Left forelimb (tissue), 1 donor: ENCODE measurements around the gene METTL18.

ENCODE experiments used
- DNase-seq: peaks from one replicate; pipeline ENCODE4 v3.0.0-alpha.2; 2018; ENCODE audit warnings: low spot score

The METTL18 gene

DNA sequence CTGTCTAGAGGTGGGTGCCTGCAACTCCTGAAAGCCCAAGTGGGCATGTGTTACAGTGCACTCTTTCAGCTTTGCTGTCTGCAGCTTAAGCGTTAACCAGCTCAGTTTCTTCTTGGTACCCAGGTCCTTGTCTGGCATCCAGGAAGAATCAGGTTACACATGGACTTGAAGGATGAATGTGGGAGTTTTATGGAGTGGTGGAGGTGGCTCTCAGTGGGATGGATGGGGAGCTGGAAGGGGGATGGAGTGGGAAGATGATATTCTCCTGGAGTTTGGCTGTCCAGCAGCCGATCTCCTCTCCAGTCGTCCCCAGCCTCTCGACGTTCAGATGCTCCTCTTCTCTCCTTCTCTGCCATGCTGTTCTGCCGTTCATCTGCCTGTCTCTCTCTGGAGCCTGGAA is 9.4 kb downstream of the METTL18 start:
- no peak for DNase-seq

DNA sequence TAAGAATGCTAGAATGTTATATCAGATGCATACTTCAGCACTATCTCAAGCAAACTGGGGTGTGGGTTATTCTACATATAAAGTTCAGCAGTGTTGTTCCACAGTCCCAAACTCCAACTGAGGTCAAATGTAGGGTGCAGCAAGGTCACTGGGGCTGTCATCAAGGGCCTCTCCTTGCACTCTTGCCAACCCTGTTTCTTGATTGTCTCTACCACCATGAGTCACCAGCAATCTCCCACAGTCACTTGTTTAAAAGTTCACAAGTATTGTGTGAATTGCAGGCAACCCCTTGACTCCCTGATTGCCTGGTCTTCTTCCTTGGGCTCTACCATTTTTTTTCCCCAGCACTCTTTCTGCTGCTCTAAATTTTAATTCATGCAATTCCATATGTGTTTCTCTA is 10.6 kb downstream of the METTL18 start:
- DNase-seq = no peak

DNA sequence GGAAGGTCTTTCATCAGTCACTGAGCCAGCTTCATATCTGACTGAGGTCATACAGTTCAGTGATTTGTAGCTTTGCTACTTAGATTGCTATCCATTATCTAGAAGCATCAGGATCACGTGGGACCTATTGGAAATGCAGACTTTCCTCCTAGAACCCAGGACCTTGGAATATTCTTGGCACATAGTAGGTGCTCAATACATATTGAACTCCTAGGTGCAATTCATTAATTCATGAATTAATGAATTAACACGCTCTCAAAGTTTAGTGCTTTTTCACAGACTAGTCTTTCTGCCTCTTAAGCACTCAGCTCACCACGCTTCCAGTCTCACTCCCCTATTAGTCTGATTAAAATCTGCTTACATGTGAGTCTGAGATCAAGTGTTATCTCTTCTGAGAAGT is 12.1 kb downstream of the METTL18 start:
- DNase-seq = no peak

DNA sequence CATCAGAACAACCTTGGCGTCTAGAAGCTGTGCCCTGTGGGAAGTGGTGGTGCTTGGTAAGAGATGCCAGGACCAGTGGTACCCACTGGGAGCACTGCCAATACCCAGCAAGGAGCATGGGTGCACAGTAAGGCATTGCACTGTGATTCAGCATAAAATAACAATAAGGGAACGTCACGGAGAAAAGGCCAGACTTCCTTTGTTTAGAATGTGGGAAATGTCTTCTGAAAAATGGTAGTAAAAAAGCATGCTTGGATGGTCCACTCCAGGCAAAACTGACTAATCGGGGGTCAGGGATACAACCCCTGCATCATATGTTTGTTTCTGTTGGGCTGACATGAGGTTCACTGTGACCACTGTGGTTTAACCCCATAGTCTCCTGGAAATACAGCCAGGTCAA is 14.7 kb downstream of the METTL18 start:
- DNase-seq = no peak

DNA sequence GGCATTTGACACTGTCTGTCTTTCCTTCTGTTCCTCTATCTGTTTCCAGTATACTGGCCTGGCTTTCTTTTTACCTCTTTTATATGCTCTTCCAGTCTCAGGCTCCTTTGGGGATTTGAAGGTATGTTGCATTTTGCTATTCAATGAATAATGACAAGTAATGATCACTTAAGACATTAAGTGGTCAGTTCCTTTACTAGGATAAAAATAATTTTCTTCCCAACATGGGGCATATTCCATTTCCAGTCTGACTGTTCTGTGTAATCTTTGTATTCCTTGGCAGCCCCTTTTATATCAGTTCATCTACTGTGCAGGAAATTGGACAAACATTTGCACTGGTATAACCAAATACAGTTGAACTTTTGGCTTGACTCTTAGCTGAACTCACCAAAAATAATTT is 15.6 kb downstream of the METTL18 start:
- DNase-seq = no peak

DNA sequence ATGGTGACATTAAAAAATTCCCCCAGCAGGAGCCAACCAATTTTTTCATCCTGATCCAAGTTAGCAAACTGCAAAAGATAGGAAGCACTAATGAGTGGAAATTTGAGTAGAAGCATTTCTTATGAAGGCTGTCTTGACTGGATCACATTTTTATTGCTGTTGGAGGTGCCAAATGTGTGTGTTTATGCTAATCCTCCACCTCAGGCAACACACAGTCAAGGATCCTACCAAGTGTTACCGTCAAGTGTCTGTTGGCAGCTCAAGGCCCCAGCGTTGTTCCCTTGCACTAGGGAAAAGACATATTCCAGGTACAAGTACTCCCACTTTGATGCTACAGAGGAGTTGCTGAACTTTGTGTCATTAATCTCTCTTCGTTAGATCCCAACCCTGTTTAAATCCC is 18.3 kb downstream of the METTL18 start:
- no peak for DNase-seq

DNA sequence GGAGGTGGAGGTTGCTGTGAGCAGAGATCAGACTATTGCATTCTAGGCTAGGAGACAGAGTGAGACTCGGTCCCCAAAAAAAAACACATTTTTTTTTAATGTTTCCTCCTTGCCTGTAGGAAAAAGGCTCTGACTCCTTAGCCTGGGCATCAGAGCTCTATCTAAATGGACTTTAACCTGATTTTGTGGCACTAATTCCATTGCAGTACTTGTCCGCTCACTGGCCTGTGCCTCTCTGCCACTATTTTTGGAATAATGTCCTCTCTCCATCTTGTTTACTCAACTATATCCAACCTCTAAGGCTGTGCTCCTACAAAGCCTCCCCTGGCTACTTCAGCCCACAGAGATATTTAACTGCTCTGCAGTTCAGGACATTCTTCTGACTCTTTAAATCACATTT is 26.5 kb downstream of the METTL18 start:
- no peak for DNase-seq

DNA sequence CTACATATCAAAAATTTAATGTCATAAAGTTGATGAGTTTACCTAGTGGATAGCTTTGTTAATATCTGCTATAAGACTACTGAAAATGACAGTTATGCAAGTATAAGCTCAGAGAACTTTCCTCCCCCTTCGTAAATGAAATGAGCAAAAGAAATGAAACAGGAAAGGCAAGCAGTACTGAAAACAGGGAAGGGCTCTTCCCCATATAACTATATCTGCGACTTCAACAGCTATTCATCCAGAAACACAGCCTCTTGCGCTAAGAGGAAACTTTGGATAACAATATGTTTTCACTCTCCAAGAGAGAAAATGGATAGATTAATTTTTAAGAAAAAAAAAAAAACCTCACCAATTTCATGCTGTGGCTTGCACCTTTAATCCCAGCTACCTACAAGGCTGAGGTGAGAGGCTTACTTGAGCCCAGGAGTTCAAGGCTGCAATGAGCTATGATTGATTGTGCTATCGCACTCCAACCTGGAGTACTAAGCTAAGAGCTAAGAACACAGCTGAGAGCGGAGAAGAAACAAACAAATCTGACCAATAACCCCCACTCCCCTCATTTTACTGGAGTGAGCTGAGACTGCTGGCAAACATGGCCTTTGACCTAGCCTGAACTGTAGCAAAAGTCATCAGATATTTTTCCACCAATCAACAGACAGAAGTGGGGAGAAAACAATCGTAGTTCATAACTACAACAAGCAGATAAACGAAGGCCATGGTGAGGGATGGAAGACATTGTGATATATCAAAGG is 29.0 kb downstream of the METTL18 start:
- no peak for DNase-seq

DNA sequence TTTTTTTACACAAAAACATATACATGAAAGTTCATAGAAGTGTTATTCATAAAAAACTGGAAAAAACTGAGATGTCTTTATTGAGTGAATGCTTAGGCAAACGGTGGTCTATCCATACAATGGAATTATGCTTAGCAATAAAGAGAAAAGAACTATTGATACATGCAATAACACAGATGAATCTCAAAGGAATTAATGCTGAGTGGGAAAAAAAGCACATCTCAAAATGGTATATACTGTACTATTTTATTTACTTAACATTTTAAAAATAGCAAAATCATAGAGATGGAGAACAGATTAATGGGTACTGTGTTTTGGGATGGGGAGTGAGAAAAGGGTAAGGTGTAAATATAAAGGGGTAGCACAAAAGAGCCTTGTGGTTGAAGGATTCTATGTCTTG is 29.8 kb downstream of the METTL18 start:
- DNase-seq = no peak

DNA sequence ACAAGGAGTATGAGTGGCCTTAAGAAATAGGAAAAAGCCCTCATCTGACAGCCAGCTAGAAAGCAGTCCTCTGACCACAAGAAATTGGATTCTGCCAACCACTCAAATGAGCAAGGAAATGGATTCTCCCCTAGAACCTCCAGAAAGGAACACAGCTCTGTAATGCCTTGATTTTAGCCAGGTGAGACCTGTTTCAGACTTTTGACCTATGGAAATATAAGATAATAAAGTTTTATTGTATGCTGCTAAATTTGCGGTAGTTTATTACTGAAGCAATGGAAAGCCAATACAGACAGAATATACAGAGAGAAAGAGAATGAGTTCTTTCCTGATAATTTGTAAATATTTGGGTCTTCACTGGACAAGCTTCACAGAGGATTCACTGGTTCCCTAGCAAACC is 32.0 kb downstream of the METTL18 start:
- no peak for DNase-seq

DNA sequence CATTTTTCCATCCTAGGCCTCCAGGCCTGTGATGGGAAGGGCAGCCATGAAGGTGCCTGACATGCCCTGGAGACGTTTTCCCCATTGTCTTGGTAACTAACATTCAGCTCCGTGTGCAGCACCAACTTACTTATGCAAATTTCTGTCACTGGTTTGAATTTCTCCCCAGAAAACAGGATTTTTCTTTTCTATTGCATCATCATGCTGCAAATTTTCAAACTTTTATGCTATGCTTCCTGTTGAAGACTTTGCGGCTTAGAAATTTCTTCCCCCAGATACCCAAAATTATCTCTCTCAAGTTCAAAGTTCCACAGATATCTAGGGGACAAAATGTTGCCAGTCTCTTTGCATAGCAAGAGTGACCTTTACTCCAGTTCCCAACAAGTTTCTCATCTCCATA is 35.7 kb downstream of the METTL18 start:
- DNase-seq = no peak

DNA sequence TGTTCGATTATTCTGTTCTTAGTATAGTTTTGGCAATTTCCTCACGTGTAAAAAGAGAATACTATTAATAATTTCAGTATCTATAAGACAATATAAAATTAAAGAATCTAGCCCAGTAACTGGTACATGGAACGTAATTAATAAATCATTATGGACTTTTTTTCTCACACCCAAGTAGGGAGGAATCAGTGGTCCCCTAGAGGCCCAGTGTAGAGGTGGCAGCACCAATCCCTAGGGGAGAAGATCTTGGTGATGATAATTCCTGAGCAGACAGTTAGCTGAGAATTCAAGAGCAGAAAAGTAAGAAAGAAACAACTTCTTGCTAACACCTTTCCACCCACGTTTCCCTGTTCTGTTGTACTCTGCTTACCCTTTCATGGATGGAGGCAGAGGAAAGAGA is 41.2 kb downstream of the METTL18 start:
- DNase-seq = no peak

DNA sequence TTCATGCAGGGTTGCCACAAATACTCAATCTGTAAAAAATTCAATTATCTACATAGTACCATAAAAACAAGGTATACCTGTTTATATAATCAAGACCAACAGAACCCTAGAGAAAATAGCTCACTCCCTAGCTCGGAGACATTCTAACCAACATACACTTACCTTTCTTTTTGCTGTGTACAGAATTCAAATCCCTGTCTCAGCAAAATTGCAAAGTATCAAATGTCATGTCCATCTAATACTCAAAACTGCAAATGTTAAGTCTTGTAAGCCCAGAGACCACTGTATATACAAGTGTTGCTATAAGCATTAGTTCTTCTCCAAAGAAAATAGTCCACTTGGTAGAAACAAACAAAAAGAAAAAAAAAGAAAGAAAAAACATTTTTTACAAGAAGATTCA is 44.7 kb downstream of the METTL18 start:
- no peak for DNase-seq

DNA sequence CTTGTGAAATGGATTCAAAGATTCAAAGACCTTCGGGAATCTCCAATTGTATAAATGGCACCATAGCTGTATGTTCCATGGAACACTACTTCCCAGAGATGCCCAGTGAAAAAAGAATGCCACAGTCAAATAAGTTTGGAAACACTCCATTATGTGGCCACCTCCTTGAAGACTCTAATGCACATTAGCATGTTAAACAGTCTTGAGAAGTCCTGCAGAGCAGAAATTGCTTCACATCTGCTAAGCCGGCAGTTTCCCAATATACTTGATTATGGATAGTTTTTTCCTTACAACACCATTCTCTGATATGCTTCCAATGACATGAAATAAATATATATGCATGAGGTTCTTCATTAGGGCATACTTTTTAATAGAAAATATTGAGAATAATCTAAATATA is 48.2 kb downstream of the METTL18 start:
- DNase-seq = no peak

DNA sequence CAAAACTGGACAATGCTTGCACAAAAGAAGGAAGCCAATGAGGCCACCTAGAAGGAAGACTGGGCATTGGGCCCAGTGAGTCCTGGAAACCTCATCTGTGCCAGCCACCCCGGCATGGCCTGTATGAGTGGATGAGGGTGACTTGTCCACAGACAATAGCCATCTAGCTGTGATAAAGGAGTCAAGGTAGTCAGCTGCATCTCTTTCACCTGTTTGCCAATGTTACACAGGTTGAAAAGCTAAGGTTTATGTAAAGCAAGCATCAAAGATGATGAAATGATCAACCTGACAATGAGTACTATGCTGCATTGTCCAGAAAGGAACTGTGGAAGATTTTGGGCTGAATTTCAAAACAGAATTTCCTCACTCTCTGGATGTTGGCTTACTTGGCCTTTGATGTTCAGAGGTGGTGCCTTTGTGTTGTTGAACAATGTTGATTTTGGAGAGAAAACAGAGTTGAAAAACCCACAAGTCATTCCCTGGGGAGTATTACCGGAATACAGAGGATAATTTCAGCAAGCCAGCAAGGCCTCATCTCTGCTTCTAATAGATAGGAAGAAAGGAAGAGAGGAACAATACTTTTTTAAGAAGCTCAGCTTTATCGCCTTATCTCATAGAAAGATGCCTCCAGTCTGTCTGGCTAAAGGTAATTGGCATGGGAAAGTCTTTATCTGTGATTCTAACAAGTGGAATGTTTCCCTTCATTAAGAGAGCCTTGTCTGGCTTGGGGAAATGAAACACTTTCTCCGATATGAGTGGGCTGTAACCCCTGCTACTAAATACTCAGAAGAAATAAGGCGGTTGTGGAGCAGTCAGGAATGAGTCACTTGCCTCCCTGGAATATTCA is 49.5 kb downstream of the METTL18 start:
- no peak for DNase-seq
